KMS-11 (cell line): ENCODE data around the gene AADACL3.

ENCODE experiments used
- H2AFZ ChIP-seq: fragments of 200-600 bp; sonication (generic); 2 replicates; pipeline ENCODE4 v1.6.1; 2016; ENCODE audit warnings: antibody characterized with exemption, mixed run types, low read depth
- H3K27ac ChIP-seq: fragments of 200-600 bp; sonication (generic); 2 replicates; pipeline ENCODE4 v1.6.1; 2016; ENCODE audit warnings: mild to moderate bottlenecking, mixed run types
- H3K27me3 ChIP-seq: fragments of 200-600 bp; sonication (generic); 2 replicates; pipeline ENCODE4 v1.6.1; 2017; ENCODE audit warnings: mild to moderate bottlenecking, low read depth, mixed run types, moderate library complexity; ENCODE audit not compliant: insufficient read depth
- H3K36me3 ChIP-seq: fragments of 200-600 bp; sonication (generic); 2 replicates; pipeline ENCODE4 v1.6.1; 2017; ENCODE audit warnings: mild to moderate bottlenecking, mixed run types; ENCODE audit not compliant: insufficient read depth
- H3K4me1 ChIP-seq: fragments of 200-600 bp; sonication (generic); 2 replicates; pipeline ENCODE4 v1.6.1; 2016; ENCODE audit warnings: mild to moderate bottlenecking, low read depth, mixed run types; ENCODE audit not compliant: poor library complexity, severe bottlenecking
- H3K4me2 ChIP-seq: fragments of 200-600 bp; sonication (generic); 2 replicates; pipeline ENCODE4 v1.7.0; 2016; ENCODE audit warnings: mild to moderate bottlenecking, mixed run types
- H3K4me3 ChIP-seq: fragments of 200-600 bp; sonication (generic); IDR thresholded peaks from 2 replicates; pipeline ENCODE4 v1.6.1; 2017; ENCODE audit warnings: low read depth, low read length, mixed read lengths; ENCODE audit not compliant: insufficient read depth
- H3K79me2 ChIP-seq: fragments of 200-600 bp; sonication (generic); 2 replicates; pipeline ENCODE4 v1.6.1; 2016; ENCODE audit warnings: low read depth, mixed run types; ENCODE audit not compliant: insufficient read depth
- H3K9ac ChIP-seq: fragments of 200-600 bp; sonication (generic); 2 replicates; pipeline ENCODE4 v1.6.1; 2016; ENCODE audit warnings: mild to moderate bottlenecking, mixed run types
- H4K20me1 ChIP-seq: fragments of 200-600 bp; sonication (generic); 2 replicates; pipeline ENCODE4 v1.6.1; 2016; ENCODE audit warnings: mild to moderate bottlenecking, mixed run types; ENCODE audit not compliant: insufficient read depth
- TF ChIP-seq, protein P1 (sequence below): fragments of 200-600 bp; sonication (generic); conservative IDR thresholded peaks from 2 replicates; pipeline ENCODE4 v1.6.1; 2017; ENCODE audit warnings: low read depth, mild to moderate bottlenecking, antibody characterized with exemption, low read length, moderate library complexity, mixed read lengths

Gene AADACL3

DNA sequence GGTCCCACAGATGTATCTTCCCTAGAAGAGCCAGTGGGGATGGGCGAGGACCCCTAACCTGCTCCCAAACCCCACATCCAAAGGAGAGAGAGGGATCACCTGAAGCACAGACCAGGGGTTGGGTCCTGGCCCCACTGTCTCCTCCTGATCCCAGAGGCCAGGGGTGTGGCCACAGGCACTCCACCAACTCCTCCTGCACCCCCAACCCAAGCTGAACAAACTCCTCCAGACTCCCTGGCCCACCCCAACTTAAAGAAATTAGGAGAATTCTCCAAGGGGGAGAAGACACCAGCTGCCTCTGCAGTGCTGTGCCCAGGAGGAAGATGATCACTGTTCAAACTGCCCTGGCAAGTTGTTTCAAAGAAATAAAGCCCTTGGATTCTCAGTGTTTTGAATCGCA, 53.1 kb downstream of the AADACL3 start:
- H3K4me3 ChIP-seq = no peak overlapping the region
- no peak overlapping the region for H2AFZ ChIP-seq
- H3K4me2 ChIP-seq = no peak overlapping the region
- H3K36me3 ChIP-seq = no peaks in the 10 kb centered on the region
- H3K27ac ChIP-seq = no peak overlapping the region
- no peak overlapping the region for H3K9ac ChIP-seq
- H3K27me3 ChIP-seq = peaks cover 16% of the 10 kb centered on the region; the same call in 1 of the 2 replicates
- H3K4me1 ChIP-seq = no peaks in the 10 kb centered on the region
- TF ChIP-seq, protein P1, sequence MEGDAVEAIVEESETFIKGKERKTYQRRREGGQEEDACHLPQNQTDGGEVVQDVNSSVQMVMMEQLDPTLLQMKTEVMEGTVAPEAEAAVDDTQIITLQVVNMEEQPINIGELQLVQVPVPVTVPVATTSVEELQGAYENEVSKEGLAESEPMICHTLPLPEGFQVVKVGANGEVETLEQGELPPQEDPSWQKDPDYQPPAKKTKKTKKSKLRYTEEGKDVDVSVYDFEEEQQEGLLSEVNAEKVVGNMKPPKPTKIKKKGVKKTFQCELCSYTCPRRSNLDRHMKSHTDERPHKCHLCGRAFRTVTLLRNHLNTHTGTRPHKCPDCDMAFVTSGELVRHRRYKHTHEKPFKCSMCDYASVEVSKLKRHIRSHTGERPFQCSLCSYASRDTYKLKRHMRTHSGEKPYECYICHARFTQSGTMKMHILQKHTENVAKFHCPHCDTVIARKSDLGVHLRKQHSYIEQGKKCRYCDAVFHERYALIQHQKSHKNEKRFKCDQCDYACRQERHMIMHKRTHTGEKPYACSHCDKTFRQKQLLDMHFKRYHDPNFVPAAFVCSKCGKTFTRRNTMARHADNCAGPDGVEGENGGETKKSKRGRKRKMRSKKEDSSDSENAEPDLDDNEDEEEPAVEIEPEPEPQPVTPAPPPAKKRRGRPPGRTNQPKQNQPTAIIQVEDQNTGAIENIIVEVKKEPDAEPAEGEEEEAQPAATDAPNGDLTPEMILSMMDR = no peak
- no peaks in the 10 kb centered on the region for H4K20me1 ChIP-seq
- no peaks in the 10 kb centered on the region for H3K79me2 ChIP-seq

DNA sequence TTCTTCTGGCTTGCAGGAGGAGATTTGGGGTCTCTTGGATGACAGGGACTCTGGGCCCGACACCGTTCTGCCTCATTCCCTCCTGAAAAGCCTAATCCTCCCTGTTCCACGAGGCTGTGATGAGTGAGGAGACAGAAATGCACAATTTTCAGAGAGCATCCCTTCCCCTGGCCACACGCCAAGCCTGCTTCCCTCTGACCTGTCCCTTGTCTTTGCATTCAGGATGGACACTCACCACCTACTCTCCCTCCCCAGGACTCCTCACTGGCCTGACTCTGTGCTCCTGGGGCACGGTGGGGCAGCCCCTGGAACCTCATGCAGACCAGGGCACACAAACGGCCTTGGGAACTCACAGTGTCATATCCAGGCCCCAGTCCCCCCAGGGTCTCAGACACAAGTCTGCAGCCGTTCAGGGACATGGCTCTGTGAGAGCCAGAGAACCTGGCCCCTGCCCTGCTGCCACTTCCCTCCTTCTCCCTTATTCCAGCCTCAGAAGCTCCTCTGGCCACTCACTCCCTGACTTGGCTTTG, 54.1 kb downstream of the AADACL3 start:
- Histone ChIP-seq H3K4me2 (no peak overlapping the region), H3K4me1 (no peaks in the 10 kb centered on the region), H3K27me3 (peaks cover 22% of the 10 kb centered on the region; the same call in 1 of the 2 replicates), H4K20me1 (no peaks in the 10 kb centered on the region), H3K79me2 (no peaks in the 10 kb centered on the region), H3K36me3 (no peaks in the 10 kb centered on the region), H2AFZ (no peak overlapping the region), H3K4me3 (no peak overlapping the region), H3K27ac (no peak overlapping the region), H3K9ac (no peak overlapping the region)
- TF ChIP-seq, protein P1 = no peak

DNA sequence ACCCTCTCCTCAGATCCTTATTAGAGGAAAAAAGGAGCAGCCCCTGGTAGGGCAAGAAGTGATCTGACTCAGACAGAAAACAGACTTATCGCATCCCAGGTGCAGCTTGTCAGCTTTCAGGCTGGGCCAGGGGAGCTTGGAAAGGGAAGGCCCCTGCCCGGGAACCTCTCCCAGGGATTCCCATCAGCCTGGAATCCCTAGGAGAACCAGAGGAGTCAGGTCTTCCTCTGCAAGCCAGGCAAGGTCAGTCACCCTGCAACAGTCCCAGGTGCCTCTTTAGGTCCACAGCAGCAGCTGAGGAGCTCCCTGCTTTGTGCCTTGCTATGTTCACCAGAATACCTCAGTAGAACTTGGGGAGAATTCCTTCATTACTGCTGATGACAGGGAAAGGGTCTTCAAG, 54.7 kb downstream of the AADACL3 start:
- Histone ChIP-seq H2AFZ (no peak overlapping the region), H3K79me2 (no peaks in the 10 kb centered on the region), H3K4me1 (no peaks in the 10 kb centered on the region), H3K36me3 (no peaks in the 10 kb centered on the region), H3K4me3 (no peak overlapping the region), H3K4me2 (no peak overlapping the region), H4K20me1 (no peaks in the 10 kb centered on the region), H3K9ac (no peak overlapping the region), H3K27me3 (peaks cover 22% of the 10 kb centered on the region; the same call in 1 of the 2 replicates), H3K27ac (no peak overlapping the region)
- TF ChIP-seq, protein P1 = no peak

DNA sequence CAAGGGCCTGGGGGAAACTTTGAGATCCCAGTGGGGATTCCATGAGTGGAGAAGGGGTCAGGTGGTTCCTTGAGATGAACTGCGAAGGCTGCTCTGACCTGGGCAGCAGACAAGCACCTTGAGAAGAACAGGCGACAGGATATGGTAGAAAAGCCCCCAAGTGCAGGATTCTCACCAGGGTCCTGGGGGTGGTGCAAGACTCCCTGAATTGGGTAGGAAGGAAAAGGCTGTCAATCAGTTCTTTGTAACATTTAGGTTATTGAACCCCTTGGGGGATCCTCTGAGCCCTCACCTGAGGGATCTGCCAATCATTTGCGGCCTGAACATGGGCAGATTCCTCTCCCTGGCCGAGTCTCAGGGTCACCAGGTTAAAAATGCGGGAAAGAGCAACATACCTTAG, 55.3 kb downstream of the AADACL3 start:
- TF ChIP-seq, protein P1 = no peak
- H3K27me3 ChIP-seq = peaks cover 23% of the 10 kb centered on the region; the same call in 1 of the 2 replicates
- no peak overlapping the region for H3K4me2 ChIP-seq
- no peak overlapping the region for H3K27ac ChIP-seq
- H3K4me3 ChIP-seq = no peak overlapping the region
- H3K79me2 ChIP-seq = no peaks in the 10 kb centered on the region
- no peaks in the 10 kb centered on the region for H4K20me1 ChIP-seq
- no peak overlapping the region for H2AFZ ChIP-seq
- H3K4me1 ChIP-seq = no peaks in the 10 kb centered on the region
- no peaks in the 10 kb centered on the region for H3K36me3 ChIP-seq
- H3K9ac ChIP-seq = no peak overlapping the region
